22Rv1 (cell line): ENCODE data around the gene ERC1.

Experiments used
- CTCF ChIP-seq: fragments of 450-650 bp; IDR thresholded peaks from 2 replicates; pipeline ENCODE4 v1.5.1; 2017; ENCODE audit warnings: mild to moderate bottlenecking
- ZFX ChIP-seq: fragments of 450-650 bp; IDR thresholded peaks from 2 replicates; pipeline ENCODE4 v1.6.1; 2017; ENCODE audit warnings: antibody characterized with exemption, borderline replicate concordance

- no peak for TF ChIP-seq CTCF
- no peak for TF ChIP-seq ZFX
Observed at GRCh38 chr12:1179128-1179527, 188.1 kb downstream of the ERC1 start.
